ENCODE measurements around the gene LRRC32. TPM values are rescaled to one million over a fixed set of nuclear protein-coding genes. Genes with fewer than 3 reads are reported as not detected.

The LRRC32 gene
- total RNA-seq, 1 experiment from 2014 or later, result not detected

DNA sequence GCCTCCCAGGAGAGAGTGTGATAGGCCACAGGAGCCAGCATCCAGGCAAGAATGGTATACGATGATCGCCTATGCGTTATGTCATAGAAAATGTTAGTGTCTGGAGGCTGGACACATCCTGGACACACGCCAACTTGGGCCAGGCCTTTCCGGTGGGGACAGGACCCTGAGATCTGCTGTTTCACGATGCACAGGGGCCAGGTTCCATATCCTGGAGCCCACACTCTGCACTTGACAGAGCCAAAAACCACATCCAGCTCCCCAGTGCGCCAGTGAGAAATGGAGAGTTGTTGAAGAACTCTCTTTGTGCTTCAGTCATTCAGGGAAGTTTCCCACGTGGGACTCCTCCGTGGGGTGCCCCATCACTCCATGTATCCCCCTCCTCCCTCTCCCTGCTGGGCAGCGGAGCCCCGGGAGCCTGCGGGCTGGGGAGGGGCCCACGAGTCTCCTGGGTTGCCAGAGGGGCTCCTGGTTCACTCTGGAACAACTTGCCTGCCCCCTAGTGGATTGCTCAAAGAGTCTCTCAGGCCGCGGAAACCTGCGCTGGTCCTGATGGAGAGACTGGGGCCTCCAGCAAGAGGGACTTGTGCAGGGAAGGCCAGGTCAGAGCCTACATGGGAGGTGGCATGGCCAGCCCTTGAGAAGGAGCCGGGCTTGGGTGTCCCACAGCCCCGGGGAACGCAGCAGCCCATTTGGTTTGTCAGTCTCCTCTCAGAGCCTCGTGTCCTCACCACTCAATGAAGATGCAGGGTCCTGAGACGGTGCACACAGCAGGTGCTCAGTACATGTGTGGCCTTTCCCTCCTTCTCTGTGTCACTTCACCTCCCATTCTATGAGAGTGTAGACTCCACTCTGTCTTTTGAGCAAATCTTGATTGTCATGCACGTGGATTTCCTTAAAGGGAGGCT, 10.2 kb upstream of the LRRC32 start:
- no peaks in the 10 kb centered on the region for H3K36me3 ChIP-seq (ENCODE audit: low read depth, low read length)
- H3K9me2 ChIP-seq (replicated peaks; ENCODE audit: low read length), result no peaks in the 10 kb centered on the region
- H3K4me3 ChIP-seq (ENCODE audit: low read length), result no peak overlapping the region
- CTCF ChIA-PET, result interaction anchor here (0.6 to 1.0 kb wide), 3 partner anchors 82 to 242 kb away, joined by 3 to 5 read pairs (median 4); no protein-coding TSS in a partner anchor
- no TSS peak for BruUV-seq (replicated peaks)
- peak overlapping the region; percentile 58 for H3K4me2 ChIP-seq (ENCODE audit: low read length)
- no peak for TF ChIP-seq EZH2phosphoT487 (IDR thresholded peaks at IDR 0.05; ENCODE audit: borderline replicate concordance, low read length)
- TF ChIP-seq, protein P1, sequence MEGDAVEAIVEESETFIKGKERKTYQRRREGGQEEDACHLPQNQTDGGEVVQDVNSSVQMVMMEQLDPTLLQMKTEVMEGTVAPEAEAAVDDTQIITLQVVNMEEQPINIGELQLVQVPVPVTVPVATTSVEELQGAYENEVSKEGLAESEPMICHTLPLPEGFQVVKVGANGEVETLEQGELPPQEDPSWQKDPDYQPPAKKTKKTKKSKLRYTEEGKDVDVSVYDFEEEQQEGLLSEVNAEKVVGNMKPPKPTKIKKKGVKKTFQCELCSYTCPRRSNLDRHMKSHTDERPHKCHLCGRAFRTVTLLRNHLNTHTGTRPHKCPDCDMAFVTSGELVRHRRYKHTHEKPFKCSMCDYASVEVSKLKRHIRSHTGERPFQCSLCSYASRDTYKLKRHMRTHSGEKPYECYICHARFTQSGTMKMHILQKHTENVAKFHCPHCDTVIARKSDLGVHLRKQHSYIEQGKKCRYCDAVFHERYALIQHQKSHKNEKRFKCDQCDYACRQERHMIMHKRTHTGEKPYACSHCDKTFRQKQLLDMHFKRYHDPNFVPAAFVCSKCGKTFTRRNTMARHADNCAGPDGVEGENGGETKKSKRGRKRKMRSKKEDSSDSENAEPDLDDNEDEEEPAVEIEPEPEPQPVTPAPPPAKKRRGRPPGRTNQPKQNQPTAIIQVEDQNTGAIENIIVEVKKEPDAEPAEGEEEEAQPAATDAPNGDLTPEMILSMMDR (conservative IDR thresholded peaks at IDR 0.05; ENCODE audit: low read depth, low read length), result peak; percentile 97
- H3K27ac ChIP-seq (ENCODE audit: low read length), result no peak overlapping the region
- H4K20me1 ChIP-seq (ENCODE audit: low read length), result no peaks in the 10 kb centered on the region
- no peak overlapping the region for H3K9ac ChIP-seq (ENCODE audit: low read length)
- H3F3A ChIP-seq (ENCODE audit: low read length, unreplicated experiment), result no peaks in the 10 kb centered on the region
- DNase-seq (peak; percentile 81), ATAC-seq (peak; percentile 88)
- H3K9me3 ChIP-seq (ENCODE audit: low read length), result no peaks in the 10 kb centered on the region
- H3K4me1 ChIP-seq (ENCODE audit: insufficient read depth, low read length), result no peaks in the 10 kb centered on the region
- H3K79me2 ChIP-seq (ENCODE audit: low read length), result no peaks in the 10 kb centered on the region
- POLR2A ChIA-PET (ENCODE audit: unreplicated experiment), result no interaction called here
- intact Hi-C loops (cut with micrococcal nuclease), result loop anchor here (2.0 kb wide), 2 partner anchors 130 to 474 kb away; partner anchors contain the start of gene WNT11
- H3K27me3 ChIP-seq (ENCODE audit: low read length), result no peaks in the 10 kb centered on the region
- H2AFZ ChIP-seq (ENCODE audit: low read length), result peak overlapping the region; percentile 51; the same call in 1 of the 2 replicates

DNA sequence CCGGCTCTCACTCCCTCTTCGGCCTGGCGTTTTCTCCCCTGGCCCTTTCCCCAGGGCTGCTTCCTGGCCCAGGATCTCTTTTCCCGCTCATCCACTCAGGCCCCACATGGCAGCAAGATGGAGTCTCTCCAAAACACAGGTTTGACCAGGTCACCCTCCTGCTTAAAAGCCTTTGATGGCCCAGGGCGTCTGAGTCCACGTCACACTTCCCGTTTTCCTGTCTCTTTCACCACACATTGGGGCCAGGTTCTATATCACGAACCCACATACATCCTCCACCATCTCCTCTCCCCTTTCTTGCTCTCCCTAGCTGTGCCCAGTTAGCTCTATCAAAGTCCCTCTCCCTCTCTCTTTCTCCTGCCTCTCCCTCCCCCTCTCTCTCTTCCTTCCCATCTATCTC, 7.8 kb upstream of the LRRC32 start:
- no peak overlapping the region for H3K4me2 ChIP-seq (ENCODE audit: low read length)
- no peaks in the 10 kb centered on the region for H3K36me3 ChIP-seq (ENCODE audit: low read depth, low read length)
- intact Hi-C loops (cut with micrococcal nuclease), result no loop called here
- no peak overlapping the region for H3K27ac ChIP-seq (ENCODE audit: low read length)
- no peaks in the 10 kb centered on the region for H3K4me1 ChIP-seq (ENCODE audit: insufficient read depth, low read length)
- no peaks in the 10 kb centered on the region for H3K9me3 ChIP-seq (ENCODE audit: low read length)
- H3K79me2 ChIP-seq (ENCODE audit: low read length), result no peaks in the 10 kb centered on the region
- DNase-seq (no peak), ATAC-seq (no peak)
- no peaks in the 10 kb centered on the region for H4K20me1 ChIP-seq (ENCODE audit: low read length)
- H3K27me3 ChIP-seq (ENCODE audit: low read length), result no peaks in the 10 kb centered on the region
- H3F3A ChIP-seq (ENCODE audit: low read length, unreplicated experiment), result no peaks in the 10 kb centered on the region
- TF ChIP-seq, protein P1 (conservative IDR thresholded peaks at IDR 0.05; ENCODE audit: low read depth, low read length), result no peak
- TF ChIP-seq EZH2 (IDR thresholded peaks at IDR 0.05; ENCODE audit: low read length, unreplicated experiment), result no peak
- no peak for TF ChIP-seq EZH2phosphoT487 (IDR thresholded peaks at IDR 0.05; ENCODE audit: borderline replicate concordance, low read length)
- no TSS peak for BruUV-seq (replicated peaks)
- ChIA-PET POLR2A (ENCODE audit: unreplicated experiment) (no interaction called here), CTCF (no interaction called here)
- H3K9me2 ChIP-seq (replicated peaks; ENCODE audit: low read length), result no peaks in the 10 kb centered on the region
- H3K4me3 ChIP-seq (ENCODE audit: low read length), result no peak overlapping the region
- no peak overlapping the region for H2AFZ ChIP-seq (ENCODE audit: low read length)
- no peak overlapping the region for H3K9ac ChIP-seq (ENCODE audit: low read length)

DNA sequence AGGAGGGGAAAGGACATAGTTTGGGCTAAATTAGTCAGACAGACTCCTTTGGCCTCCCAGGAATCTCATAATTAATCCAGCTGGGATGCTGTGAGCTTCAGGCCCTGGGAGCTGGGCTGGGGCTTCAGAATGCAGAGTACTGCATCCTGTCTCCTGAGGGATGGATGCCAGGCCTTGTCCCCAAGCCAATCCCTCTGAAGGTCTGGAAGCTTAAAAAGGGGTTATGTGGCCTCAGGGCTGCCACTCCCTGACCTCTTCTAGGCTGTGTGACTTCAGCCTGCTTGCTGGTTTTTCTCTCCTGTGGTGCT, 6.9 kb upstream of the LRRC32 start:
- Histone ChIP-seq H3K27ac (ENCODE audit: low read length) (no peak overlapping the region), H4K20me1 (ENCODE audit: low read length) (no peaks in the 10 kb centered on the region), H3K4me2 (ENCODE audit: low read length) (no peak overlapping the region), H3K4me3 (ENCODE audit: low read length) (no peak overlapping the region), H3K27me3 (ENCODE audit: low read length) (no peaks in the 10 kb centered on the region), H3K36me3 (ENCODE audit: low read depth, low read length) (no peaks in the 10 kb centered on the region), H3K4me1 (ENCODE audit: insufficient read depth, low read length) (no peaks in the 10 kb centered on the region), H3K9me3 (ENCODE audit: low read length) (no peaks in the 10 kb centered on the region), H3F3A (ENCODE audit: low read length, unreplicated experiment) (no peaks in the 10 kb centered on the region), H3K79me2 (ENCODE audit: low read length) (no peaks in the 10 kb centered on the region), H3K9me2 (replicated peaks; ENCODE audit: low read length) (no peaks in the 10 kb centered on the region), H3K9ac (ENCODE audit: low read length) (no peak overlapping the region), H2AFZ (ENCODE audit: low read length) (no peak overlapping the region)
- intact Hi-C loops (cut with micrococcal nuclease), result no loop called here
- POLR2A ChIA-PET (ENCODE audit: unreplicated experiment), result no interaction called here
- ATAC-seq (no peak), DNase-seq (no peak)
- no TSS peak for BruUV-seq (replicated peaks)
- CTCF ChIA-PET, result no interaction called here
- no peak for TF ChIP-seq EZH2 (IDR thresholded peaks at IDR 0.05; ENCODE audit: low read length, unreplicated experiment)
- TF ChIP-seq, protein P1 (conservative IDR thresholded peaks at IDR 0.05; ENCODE audit: low read depth, low read length), result no peak
- no peak for TF ChIP-seq EZH2phosphoT487 (IDR thresholded peaks at IDR 0.05; ENCODE audit: borderline replicate concordance, low read length)

All from PC-3 (cell line).